ENCODE measurements around the gene HMCN2.

DNA sequence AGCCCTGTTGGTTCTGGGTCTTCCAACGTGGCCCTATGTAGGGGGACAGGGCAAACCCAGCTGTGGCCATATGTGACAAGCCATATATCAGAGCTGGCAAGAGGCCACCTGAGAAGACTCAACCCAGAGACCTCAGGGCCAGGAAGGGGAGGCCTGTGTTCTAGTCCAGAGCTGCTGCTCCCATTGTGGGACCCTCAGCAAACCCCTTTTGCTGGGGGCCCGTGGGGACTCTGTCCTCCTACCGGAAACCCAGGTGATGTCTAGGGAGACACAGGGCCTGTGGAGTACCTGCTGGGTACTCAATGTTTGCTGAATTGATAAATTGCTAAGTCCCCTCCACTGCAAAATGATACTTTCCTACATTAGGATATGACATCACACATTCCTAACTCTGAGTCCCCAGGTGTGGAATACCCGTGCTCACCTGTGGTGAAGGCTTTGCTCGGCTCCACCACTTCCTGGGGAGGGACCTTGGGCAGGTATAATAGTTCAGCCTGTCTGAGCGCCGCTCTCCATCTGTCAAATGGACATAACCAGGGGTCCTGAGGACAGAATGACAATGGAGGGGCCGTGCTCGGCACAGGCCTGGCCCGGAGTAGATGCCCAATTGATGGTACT lies 140.8 kb downstream of the HMCN2 start:
- TF ChIP-seq, protein P1, sequence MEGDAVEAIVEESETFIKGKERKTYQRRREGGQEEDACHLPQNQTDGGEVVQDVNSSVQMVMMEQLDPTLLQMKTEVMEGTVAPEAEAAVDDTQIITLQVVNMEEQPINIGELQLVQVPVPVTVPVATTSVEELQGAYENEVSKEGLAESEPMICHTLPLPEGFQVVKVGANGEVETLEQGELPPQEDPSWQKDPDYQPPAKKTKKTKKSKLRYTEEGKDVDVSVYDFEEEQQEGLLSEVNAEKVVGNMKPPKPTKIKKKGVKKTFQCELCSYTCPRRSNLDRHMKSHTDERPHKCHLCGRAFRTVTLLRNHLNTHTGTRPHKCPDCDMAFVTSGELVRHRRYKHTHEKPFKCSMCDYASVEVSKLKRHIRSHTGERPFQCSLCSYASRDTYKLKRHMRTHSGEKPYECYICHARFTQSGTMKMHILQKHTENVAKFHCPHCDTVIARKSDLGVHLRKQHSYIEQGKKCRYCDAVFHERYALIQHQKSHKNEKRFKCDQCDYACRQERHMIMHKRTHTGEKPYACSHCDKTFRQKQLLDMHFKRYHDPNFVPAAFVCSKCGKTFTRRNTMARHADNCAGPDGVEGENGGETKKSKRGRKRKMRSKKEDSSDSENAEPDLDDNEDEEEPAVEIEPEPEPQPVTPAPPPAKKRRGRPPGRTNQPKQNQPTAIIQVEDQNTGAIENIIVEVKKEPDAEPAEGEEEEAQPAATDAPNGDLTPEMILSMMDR (conservative IDR thresholded peaks at IDR 0.05; ENCODE audit: low read length): no peak
- no peak for TF ChIP-seq EZH2phosphoT487 (IDR thresholded peaks at IDR 0.05; ENCODE audit: borderline replicate concordance)
